SK-N-SH treated with all-trans-retinoic acid at 6 μM for 48 hours (cell line): Measurements from ENCODE around the gene GLI2.

ENCODE experiments used
- ARNTL ChIP-seq: fragments of 450-650 bp; formaldehyde crosslinking; IDR thresholded peaks from 2 replicates; pipeline ENCODE4 v1.5.0; 2020; ENCODE audit warnings: low read depth, mild to moderate bottlenecking, moderate library complexity, borderline replicate concordance
- BACH2 ChIP-seq: fragments of 250-450 bp; sonication (Bioruptor Pico); IDR thresholded peaks from 2 replicates; pipeline ENCODE4 v1.9.0; 2021; ENCODE audit warnings: mild to moderate bottlenecking, borderline replicate concordance
- CREB5 ChIP-seq: fragments of 250-450 bp; sonication (Bioruptor Pico); IDR thresholded peaks from 2 replicates; pipeline ENCODE4 v1.5.1; 2020; ENCODE audit warnings: low read depth, mild to moderate bottlenecking, moderate library complexity
- OSR1 ChIP-seq: fragments of 250-450 bp; sonication (Bioruptor Pico); IDR thresholded peaks from 2 replicates; pipeline ENCODE4 v1.8.0; 2022; ENCODE audit warnings: moderate library complexity, mild to moderate bottlenecking, inconsistent platforms
- PATZ1 ChIP-seq: fragments of 250-450 bp; sonication (Bioruptor Pico); IDR thresholded peaks from 2 replicates; pipeline ENCODE4 v1.8.0; 2020; ENCODE audit warnings: mild to moderate bottlenecking, moderate library complexity, borderline replicate concordance
- POU6F1 ChIP-seq: fragments of 250-450 bp; sonication (Bioruptor Pico); IDR thresholded peaks from 2 replicates; pipeline ENCODE4 v1.8.0; 2021; ENCODE audit warnings: low read depth, mild to moderate bottlenecking, moderate library complexity, borderline replicate concordance
- PPARA ChIP-seq: fragments of 250-450 bp; sonication (Bioruptor Pico); IDR thresholded peaks from 2 replicates; pipeline ENCODE4 v1.5.0; 2020; ENCODE audit warnings: mild to moderate bottlenecking, borderline replicate concordance
- RARB ChIP-seq: fragments of 250-450 bp; sonication (Bioruptor Pico); IDR thresholded peaks from 2 replicates; pipeline ENCODE4 v1.8.0; 2021; ENCODE audit warnings: mild to moderate bottlenecking, moderate library complexity
- TCF4 ChIP-seq: fragments of 250-450 bp; sonication (Bioruptor Pico); IDR thresholded peaks from 2 replicates; pipeline ENCODE4 v1.8.0; 2021; ENCODE audit warnings: mild to moderate bottlenecking, moderate library complexity, borderline replicate concordance
- ZC3H10 ChIP-seq: fragments of 250-450 bp; sonication (Bioruptor Pico); IDR thresholded peaks from 2 replicates; pipeline ENCODE4 v1.5.1; 2021; ENCODE audit warnings: mild to moderate bottlenecking, moderate library complexity
- ZFP3 ChIP-seq: fragments of 250-450 bp; sonication (Bioruptor Pico); IDR thresholded peaks from 2 replicates; pipeline ENCODE4 v1.5.0; 2020; ENCODE audit warnings: mild to moderate bottlenecking, moderate library complexity
- ZFP30 ChIP-seq: fragments of 450-650 bp; formaldehyde crosslinking; IDR thresholded peaks from 2 replicates; pipeline ENCODE4 v1.5.0; 2022; ENCODE audit warnings: mild to moderate bottlenecking, moderate library complexity
- ZNF8 ChIP-seq: fragments of 450-650 bp; formaldehyde crosslinking; IDR thresholded peaks from 2 replicates; pipeline ENCODE4 v1.5.0; 2020; ENCODE audit warnings: mild to moderate bottlenecking, moderate library complexity

GRCh38 chr2:120764991-120765677 is 29.5 kb downstream of the GLI2 start:
- TF ChIP-seq RARB (CRISPR knock-in tag) (no peak), ZFP3 (CRISPR knock-in tag) (no peak), ZC3H10 (CRISPR knock-in tag) (no peak), CREB5 (CRISPR knock-in tag) (no peak), POU6F1 (CRISPR knock-in tag) (no peak), ZFP30 (CRISPR knock-in tag) (no peak), ZNF8 (CRISPR knock-in tag) (no peak), OSR1 (CRISPR knock-in tag) (no peak), TCF4 (CRISPR knock-in tag) (no peak), BACH2 (CRISPR knock-in tag) (no peak), ARNTL (CRISPR knock-in tag) (no peak), PPARA (CRISPR knock-in tag) (no peak), PATZ1 (CRISPR knock-in tag) (no peak)
